Loucy (cell line): ENCODE results near the gene SCEL.

Source experiments
- CTCF ChIP-seq: fragments of 200-600 bp; sonication (generic); conservative IDR thresholded peaks from 2 replicates; pipeline ENCODE4 v1.5.1; 2014; ENCODE audit warnings: mild to moderate bottlenecking, antibody characterized with exemption, low read length
- EZH2phosphoT487 ChIP-seq: fragments of 200-600 bp; IDR thresholded peaks from 2 replicates; pipeline ENCODE4 v1.6.1; 2018; ENCODE audit warnings: antibody characterized with exemption, mild to moderate bottlenecking, moderate library complexity, borderline replicate concordance

GRCh38 chr13:77521194-77521593 lies 14.3 kb upstream of the SCEL start:
- TF ChIP-seq CTCF (no peak), EZH2phosphoT487 (no peak)
